Neural cell (in vitro differentiated cells): ENCODE results near the gene ZBTB5.
"Not testable (repeated sequence)": the region's sequence is repeated elsewhere in the genome, so short reads cannot be mapped to it uniquely, and the experiment has no call there.

Source experiments
- CTCF ChIP-seq: fragments of 450-650 bp; IDR thresholded peaks from 2 replicates; pipeline ENCODE4 v1.5.1; 2014; ENCODE audit warnings: antibody characterized with exemption, mild to moderate bottlenecking, moderate library complexity; ENCODE audit not compliant: poor library complexity, severe bottlenecking
- REST ChIP-seq: IDR thresholded peaks from 2 replicates; pipeline ENCODE4 v1.6.1; 2012; ENCODE audit warnings: borderline replicate concordance
- TAF1 ChIP-seq: IDR thresholded peaks from 2 replicates; pipeline ENCODE4 v1.6.1; 2012; ENCODE audit warnings: low read depth

- not testable (repeated sequence) for TF ChIP-seq CTCF, REST, TAF1
Measured at GRCh38 chr9:37426431-37426830, 38.8 kb downstream of the ZBTB5 start.
